Stimulated activated CD4-positive, alpha-beta T cell treated with anti-CD3 and anti-CD28 coated beads, Interleukin-1b, Interleukin-23, amount 100 ng/mL, for 48 hours (primary cell): ENCODE measurements around the gene ATP10A.
"Not testable (repeated sequence)": the region's sequence is repeated elsewhere in the genome, so short reads cannot be mapped to it uniquely, and the experiment has no call there.

ENCODE experiments used
- DNase-seq: peaks from one replicate; pipeline ENCODE4 v3.0.0-alpha.2; 2020

The ATP10A gene

DNA sequence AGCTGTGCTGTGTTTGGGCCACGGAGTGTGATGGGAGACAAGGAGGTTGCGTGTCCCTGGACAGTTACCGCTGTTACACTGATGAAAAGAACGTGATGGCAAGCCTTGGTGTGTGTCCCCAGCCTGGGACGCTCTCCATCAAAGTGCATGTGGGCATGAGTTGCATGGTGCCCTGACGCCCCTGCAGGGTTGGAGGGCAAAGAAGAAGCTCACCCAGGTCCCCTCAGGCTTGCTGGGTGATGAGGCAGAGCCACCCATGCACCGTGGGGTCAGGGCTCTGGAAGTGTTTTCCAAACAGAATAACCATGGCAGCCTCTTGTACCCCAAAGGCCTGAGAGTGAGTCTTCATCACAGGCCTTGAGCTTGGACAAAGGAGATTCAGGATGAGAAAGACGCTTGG is 189.2 kb downstream of the ATP10A start:
- DNase-seq, result no peak

DNA sequence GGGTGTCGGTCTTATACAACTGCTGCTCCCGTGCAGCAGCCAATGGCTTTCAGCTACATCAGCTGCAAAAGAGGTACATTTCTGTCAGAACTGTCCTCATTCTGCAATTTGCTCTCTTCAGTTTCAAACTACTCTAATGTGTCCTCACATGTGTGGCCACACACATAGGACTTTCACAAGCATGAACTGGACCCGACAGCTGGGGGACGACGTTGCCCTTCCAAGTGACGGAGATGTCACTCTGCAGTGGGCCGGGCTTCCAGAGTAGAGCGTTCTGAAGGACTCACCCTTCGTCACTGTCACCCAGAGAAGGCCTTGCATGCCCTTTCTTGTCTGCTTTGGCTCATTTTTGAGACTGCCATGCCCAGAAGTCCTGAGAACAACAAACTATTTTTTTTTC is 189.8 kb downstream of the ATP10A start:
- no peak for DNase-seq

DNA sequence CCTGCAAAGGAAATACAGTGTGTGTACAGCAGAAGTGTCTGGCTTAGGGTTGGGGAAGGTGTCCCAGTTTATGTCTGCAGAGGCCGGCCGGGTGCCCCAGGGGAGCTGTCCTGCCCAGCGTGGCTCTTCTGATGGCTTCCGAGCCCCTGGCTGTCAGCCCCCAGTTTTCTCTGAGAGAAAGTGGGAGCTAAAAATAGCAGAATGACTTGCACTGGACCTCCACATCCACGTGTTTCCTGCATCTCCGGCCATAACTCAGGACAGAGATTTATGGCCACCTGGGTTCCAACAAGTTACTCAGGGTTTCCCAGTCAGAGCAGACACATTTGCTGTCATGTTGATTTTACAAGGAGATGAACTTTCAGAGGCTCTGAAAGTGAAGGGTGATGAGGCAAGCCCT is 192.0 kb downstream of the ATP10A start:
- no peak for DNase-seq

DNA sequence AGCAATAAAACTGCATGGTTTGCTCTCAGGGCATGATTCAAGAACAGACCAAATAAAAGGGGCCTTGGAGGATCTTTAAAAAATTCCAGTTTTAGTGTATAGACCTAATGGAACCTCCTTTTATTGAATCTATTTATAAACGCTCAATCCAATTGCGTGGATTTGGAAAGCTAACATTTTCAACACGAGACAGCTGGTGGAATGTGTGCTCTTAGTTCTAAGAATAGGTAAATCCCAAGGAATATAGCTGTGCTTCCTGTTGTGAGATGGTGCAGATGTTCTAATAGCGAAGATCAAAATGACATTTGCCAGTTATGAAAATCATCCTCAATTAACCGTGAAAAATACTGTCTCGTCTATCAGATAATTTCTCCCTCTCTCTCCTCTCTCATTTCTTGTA is 192.5 kb downstream of the ATP10A start:
- no peak for DNase-seq

DNA sequence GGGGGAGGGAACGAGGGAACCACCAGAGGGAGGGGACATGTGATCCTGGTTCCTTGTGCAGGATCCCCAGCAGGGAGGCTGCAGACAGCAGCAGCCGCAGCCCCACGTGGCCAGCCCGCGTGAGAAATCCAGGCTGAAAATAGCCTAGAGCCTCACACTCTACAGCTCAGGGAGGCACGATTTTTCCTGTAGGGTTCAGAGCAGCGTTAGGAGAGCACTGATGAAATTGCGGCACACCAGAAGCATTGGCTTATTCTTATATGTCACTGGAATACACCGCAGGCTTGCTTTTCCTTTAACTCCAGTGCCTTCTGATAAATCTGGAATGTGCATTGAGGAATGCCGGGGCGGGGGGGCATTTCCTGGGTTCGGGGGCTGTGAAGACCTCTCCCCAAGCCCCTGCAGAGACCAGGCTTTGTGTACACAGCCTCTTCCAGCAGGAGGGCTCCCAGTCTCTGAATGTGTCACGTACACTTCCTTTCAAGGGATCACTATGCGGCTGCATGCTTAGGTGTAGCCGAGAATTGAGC is 193.0 kb downstream of the ATP10A start:
- no peak for DNase-seq

DNA sequence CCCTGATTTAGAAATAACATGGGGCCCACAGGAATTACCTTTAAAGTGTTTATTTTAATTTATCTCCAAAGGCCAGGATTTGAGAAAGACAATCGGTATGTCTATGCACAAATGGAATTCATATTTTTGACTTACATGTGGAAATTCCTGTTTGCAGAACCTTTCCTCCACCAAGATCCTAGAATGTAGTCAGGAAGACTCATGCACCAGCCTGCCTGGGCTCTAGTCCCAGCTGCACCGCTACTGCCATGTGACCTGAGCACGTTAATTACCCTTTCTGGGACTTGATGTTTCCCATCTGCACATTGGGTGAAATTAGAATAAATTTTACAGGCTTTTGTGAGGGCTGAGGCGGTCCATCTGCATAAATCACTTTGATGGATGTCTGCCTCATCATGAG is 194.2 kb downstream of the ATP10A start:
- no peak for DNase-seq

DNA sequence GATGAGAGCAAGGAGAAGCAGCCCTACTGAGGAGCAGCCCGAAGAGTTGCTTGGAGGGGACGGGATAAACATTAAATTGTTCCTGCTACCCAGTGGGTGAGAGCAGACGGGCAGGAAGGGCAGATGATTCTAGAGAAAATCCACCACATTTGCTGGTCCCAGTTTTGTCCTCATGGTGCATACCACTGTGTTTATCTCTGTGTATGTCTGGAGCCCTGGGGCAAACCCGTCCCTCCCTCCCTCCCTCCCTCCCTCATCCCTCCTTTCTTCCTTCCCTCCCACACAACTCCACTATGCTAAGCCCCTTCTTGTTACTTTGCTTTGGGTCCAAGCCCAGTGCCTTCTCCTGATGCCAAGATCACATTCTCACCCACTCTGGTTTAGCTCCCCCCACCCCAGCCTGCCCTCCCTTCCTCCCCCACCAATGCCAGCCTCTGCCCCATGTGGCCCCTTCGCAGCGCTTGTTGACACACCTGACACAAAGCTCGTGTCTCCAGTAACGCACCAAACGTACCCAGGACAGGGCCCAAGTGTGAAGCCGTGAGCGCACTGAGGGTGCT is 194.8 kb downstream of the ATP10A start:
- DNase-seq, result no peak

DNA sequence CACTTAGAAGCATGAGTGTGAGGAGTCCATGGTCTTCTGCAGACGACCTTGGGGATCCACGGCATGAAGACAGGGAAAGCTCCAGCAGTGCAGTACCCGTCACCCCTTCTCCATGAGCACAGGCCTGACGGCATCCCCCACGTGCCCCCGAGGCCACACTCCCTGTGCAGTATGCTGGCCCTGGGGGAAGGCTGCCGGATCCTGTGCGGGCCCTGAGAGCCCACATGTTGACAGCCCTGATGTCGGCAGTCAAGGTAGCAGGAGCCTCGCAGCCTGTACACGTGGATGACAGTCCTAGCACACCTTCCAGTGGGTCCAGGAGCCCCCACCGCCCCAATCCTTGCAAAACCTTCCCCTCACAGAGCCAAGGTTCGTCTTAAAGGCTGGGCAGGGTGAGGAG is 195.3 kb downstream of the ATP10A start:
- DNase-seq, result no peak

DNA sequence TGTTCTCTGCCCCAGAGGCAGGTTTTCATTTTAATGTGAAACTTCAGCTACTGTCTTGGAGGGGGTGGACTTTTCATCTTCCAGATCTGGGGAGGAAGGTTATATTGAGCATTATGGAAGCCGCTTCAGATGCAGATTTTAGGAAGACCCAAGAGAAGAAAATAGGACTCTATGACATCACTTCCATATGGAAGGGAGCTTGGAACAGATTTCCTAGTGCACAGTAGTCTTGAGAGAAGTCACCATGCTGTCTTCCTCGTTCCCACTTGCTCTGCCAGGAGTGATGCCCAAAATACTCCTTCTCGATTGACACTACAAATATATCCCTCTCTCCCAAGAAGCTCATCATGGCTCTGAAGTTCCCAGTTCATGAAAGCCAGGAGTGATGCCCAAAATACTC is 197.2 kb downstream of the ATP10A start:
- no peak for DNase-seq

DNA sequence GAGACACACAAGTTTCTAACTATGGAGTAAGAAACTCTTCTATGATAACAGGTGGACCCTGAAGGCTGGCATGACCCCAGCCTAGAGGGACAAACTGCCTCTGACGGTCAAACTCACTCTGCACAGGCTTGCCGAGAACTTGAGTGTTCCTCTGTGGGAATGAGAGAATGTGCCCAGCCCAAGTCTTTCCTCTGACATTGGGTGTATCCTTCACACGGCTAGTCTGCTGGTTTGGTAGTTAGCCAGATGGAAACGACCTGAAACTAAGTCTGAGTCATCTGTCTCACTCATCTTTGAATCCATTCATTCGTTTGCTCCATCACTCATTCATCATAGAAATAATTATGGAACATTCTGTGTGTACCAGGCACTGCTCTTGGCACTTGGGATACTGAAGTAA is 198.4 kb downstream of the ATP10A start:
- DNase-seq, result no peak

DNA sequence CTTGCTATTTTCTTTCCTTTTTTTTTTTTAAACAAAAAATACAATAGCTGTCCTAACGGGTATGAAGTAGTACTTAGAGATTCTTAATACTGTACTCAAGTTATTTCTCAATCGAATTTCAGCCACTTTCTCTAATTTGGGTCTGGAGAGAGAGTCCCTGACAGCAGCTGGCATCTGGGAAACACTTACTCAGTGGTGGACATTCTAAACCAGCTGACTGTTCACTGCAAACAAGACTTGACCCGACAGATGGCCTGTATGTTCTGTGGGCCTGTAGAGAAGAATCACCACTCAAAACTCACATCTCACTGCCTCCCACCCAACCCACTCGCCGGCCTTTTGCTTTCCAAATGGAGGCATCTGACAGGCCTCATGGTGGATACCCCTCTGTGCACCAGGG is 199.6 kb downstream of the ATP10A start:
- no peak for DNase-seq

DNA sequence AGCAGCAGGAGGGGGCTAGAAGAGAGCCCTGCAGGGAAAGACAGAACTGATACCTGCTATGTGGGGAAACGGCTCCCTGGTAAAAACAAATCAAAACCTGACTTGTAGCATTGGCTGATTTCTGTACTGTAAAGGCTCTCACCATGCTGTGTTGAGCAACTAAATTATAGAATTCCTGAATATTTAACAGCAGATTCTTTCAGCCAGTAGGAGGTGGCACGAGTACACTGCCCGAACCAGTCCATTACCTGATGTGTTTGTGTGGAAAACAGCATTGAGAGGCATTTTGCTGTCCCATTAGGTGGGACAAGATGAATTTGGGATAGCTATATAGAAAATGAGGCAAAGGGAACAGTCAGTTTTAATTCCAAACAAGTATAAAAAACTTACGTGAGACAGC is 201.2 kb downstream of the ATP10A start:
- no peak for DNase-seq

DNA sequence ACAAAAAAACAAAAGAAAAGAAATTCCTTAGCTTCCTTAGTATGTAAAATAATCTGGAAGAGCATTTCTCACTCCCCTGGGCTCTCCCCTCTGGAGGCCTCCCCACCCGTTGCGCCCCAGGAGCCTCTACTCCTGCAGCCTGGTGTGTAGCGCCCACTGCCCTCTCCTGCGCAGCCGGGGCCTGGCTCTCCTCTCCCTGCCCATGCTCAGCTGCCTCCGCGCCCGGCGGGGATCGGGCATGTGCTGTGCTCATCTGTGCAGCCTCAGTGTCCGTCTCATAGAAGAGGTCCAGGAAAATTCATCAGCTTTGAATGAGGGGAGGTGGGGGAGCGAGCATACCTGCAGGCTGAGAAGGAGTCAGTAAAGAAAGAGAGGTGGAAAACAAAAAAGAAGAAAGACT is 203.9 kb downstream of the ATP10A start:
- DNase-seq, result no peak

DNA sequence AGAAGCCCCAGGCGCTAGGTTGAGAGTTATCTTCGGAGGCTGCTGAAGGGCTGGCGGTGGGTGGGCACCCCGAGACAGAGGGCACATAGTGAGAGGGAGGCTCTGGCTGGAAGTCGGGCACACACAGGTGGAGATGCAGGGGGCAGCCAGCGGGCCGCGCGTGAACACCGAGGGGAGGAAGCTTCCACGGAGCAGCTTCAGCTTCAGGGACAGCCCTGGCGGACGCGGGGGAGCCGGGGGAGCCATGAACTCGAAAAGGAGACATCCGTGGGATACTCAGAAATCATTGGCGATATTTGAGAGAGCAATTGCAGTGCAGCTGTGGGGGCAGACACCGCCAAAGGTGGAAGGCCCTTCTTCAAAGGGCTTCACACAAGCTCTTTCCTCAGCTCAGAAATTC is 204.6 kb downstream of the ATP10A start:
- DNase-seq, result no peak

DNA sequence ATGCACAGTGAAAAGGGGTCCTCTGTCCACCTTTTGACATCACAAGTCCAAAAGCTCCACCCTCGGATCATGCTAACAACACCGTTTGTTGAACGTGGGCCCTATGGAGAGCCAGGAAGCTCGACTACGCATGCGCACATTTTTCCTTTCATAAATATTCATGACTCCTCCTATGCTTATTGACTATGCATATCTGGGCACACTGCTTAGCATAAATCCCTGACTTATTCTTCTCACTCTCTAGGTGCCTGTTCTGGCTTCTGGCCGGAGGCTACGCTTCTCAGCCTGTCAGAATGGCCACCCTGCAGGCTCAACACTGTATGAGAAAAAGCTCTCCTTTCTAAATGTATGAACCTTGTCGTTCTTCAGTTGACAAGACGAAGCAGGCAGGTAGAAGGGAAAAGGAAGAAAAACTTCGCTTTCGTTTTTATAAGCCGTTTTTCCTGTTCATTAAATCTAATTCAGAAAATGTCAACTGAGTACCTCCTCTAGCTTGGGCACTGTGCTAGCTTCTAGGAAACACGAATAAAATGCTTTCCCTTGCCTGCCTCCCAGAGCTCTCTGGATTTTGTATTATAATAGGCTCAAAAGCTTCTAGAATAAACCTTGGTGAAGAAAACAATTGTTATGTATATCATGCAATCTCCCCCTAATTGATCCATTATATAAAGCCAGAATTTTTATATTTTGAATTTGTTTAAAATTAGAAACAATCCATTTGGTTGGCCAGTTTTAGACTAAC is 207.7 kb downstream of the ATP10A start:
- DNase-seq, result no peak

DNA sequence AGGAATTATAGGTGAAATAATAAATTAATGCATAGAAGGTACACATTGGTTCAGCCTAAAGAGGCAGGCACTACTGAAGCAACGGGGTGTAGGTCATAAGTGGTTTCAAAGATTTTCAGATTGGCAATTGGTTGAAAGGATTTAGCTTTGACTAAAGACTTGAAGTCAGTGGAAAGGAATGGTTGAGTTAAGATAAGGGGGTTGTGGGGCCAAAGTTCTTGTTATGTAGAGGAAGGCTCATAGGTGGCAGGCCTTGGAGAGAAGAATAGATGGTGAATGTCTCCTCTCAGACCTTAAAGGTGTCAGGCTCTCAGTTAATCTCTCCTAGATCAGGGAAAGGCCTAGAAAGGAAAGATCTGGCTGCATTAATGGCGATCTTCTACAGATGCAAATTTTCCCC is 209.8 kb downstream of the ATP10A start:
- no peak for DNase-seq

DNA sequence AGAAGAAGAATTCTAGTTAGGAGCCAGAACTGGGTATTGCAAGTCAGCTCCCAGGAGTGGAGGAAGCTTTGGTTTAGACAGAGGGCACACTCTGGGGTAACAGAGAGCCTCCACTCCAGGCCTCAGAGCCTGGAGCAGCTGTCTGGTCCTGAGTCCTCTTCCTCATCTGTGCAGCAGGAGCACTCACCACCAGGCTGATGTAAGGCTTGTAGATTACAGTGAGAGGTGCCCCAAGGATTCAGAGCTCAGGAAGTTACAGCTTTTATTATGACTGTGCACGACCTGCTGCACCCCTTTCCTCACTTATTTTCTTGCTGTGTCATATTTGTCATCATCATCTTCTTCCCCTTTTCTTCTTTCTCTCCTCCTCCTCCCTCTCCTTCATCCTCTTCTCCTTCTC is 210.4 kb downstream of the ATP10A start:
- no peak for DNase-seq

DNA sequence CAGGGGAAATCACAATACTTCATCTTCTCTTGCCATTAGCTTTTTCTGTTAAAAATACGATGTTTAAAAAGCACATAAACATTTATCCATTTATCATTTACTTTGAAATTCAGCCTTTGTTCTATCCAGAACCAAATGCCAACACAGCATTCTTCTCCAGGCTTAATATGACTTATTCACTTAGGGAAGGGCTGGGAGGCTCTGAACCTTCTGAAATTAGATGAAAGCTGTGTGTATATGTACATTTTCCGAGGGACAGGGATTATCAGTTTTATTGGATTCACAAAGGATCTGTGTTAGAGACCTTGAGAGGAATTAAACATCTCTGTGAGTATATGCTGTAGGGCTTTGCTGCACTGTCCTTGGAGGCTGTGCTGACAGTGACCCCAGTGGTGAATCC is 213.7 kb downstream of the ATP10A start:
- DNase-seq, result no peak

DNA sequence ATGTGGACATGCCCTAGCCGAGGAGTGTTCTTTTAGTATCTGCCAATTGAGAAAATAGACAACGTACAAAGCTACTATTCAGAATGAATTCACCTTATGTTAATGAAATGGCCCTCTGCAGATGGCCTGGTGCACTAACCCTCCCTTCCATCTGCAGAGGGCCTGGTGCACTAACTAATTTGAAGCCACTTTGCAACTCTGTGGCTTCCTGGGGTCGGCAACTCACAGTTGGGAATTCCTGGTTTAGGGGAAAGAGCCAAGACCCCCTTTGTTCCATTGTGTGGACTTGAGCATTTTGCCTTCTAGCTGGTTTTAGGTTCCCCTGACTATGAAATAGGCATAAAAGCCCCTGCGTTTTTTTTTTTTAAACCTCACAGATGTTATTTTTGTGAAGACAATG is 220.0 kb downstream of the ATP10A start:
- no peak for DNase-seq

DNA sequence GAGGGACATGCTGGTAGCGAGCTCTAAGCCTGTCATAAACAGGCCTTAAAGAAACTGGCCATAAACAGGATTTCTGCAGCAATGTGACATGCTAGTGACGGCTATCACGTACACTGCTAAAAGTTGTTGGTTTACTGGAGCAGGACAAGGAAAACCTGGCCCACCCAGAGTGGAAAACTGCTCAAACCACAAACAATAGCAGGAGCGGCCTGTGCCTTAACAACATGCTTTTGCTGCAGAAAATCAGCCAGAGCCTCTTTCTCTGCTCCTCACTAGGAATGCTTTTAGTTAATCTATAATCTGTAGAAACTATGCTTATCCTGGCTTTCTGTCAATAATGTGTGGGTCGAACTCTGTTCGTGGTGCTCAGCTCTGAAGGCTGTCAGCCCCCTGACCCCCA is 221.4 kb downstream of the ATP10A start:
- no peak for DNase-seq

DNA sequence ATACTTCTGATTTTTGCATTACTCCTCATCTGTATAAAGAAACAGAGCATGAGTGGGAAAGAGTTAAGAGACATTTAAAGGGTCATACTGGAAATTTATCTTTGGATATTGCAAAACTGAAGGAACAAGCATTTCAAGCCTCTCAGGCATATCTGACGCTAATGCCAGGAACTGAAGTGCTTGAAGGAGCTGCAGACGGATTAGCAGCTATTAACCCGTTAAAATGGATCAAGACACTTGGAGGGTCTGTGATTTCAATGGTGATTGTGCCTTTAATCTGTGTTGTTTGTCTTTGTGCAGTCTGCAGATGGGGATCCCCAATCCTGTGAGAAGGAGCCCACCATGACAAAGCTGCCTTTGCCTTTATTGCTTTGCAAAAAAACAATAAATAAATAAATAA is 221.8 kb downstream of the ATP10A start:
- no peak for DNase-seq

DNA sequence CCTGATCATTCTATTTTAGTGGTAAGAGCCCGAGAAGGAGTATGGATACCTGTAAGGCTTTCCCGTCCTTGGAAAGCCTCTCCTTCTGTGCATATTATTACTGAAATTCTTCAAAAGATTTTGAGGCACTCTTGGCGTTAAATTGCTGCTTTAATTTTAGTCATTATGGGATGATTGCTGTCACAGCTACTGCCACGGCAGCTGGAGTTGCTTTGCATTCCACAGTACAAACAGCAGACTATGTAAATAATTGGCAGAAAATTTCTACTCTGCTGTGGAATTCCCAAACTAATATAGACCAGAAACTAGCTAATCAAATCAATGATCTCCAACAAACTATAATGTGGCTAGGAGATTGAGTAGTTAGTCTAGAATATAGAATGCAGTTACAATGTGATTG is 222.2 kb downstream of the ATP10A start:
- DNase-seq, result not testable (repeated sequence)

DNA sequence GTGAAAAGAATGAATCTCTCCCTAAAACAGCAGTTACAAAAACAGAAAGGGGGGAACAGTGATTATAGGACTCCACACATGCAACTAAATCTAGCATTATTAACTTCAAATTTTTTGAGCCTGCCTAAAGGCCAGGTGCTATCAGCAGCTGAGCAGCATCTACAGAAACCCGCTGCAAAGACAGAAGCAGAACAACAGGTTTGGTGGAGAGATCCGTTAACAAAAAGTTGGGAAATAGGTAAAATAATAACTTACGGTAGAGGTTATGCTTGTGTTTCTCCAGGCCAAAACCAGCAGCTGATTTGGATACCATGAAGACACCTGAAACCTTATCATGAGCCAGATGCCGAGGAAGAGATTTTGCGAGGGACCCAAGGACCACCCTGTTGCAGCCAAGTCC is 222.7 kb downstream of the ATP10A start:
- no peak for DNase-seq

DNA sequence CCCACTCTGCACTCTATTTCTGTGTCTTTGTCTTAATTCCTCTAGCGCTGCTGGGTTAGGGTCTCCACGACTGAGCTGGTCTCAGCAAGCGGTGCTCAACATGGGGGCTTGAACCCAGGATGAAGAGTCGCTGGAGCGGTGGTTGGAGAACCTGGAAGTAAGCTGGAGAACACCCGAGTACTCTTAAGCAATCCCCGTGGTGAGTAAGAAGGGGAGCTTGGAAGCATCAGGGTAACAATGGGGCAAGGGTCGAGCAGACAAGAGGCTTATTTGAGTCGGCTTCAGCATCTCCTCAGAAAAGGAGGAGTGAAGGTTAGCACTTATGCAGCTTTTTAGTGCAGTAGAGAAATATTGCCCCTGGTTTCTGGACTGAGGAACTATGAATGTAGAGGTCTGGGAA is 226.6 kb downstream of the ATP10A start:
- not testable (repeated sequence) for DNase-seq

DNA sequence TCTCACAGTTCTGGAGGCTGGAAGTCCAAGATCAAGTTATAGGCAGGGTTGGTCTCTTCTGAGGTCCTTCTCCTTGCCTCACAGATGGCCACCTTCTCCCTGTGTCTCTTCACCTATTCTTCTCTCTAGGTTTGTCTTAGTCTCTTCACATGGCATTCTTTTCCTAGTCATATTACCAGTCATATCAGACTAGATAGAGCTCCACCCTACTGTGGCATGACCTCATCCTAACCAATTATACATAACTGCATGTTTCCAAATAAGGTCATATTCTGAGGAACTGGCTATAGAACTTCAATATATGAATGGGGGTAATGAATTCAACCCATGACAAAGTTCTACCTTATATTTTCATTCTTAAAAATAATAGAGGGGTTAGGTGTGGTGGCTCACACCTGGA is 227.9 kb downstream of the ATP10A start:
- no peak for DNase-seq
